Measurements from ENCODE around the gene TXNL4A. TPM values are rescaled to one million over a fixed set of nuclear protein-coding genes. Genes with fewer than 3 reads are reported as not detected.

The TXNL4A gene
- total and polyA plus RNA-seq, 2 donors (not counting 1 experiment from before 2014, with no cell fraction given) = 39.5 to 101 TPM

GRCh38 chr18:79979843-79980242, 8.5 kb downstream of the TXNL4A start:
- no peak for DNase-seq (ENCODE audit: low read depth in 2 of 2)
- Histone ChIP-seq H3K4me2 (ENCODE audit: extremely low read depth, insufficient read depth, low read length) (no peak overlapping the region), H3K9ac (ENCODE audit: insufficient read depth, low read length) (no peak overlapping the region), H2AFZ (ENCODE audit: low read length) (no peak overlapping the region), H3K27me3 (ENCODE audit: control insufficient read depth, insufficient read depth, low read length) (no peaks in the 10 kb centered on the region), H4K20me1 (ENCODE audit: control insufficient read depth, extremely low read depth, insufficient read depth, low read length) (no peaks in the 10 kb centered on the region), H3K4me1 (ENCODE audit: control insufficient read depth, extremely low read depth, insufficient read depth, low read length) (no peaks in the 10 kb centered on the region), H3K36me3 (ENCODE audit: control insufficient read depth, insufficient read depth, low read length) (peaks cover 10% of the 10 kb centered on the region), H3K79me2 (ENCODE audit: control insufficient read depth, insufficient read depth, low read length) (peaks cover 98% of the 10 kb centered on the region), H3K9me3 (ENCODE audit: control insufficient read depth, insufficient read depth, low read depth, low read length) (no peaks in the 10 kb centered on the region), H3K4me3 (replicated peaks in 1 of 4; ENCODE audit: control extremely low read depth in 1 of 4, insufficient read depth in 1 of 4, low read depth in 3 of 4, low read length in 4 of 4) (no peak overlapping the region), H3K27ac (ENCODE audit: insufficient read depth, low read length) (no peak overlapping the region)
- no peak for TF ChIP-seq CTCF (conservative IDR thresholded peaks at IDR 0.05 in 1 of 2, IDR thresholded peaks at IDR 0.05 in 1 of 2; ENCODE audit: low read depth in 1 of 2, low read length in 2 of 2)
- TF ChIP-seq EZH2 (IDR thresholded peaks at IDR 0.05; ENCODE audit: low read length, missing control alignments) = no peak

- Histone ChIP-seq H3K27ac (ENCODE audit: insufficient read depth, low read length) (no peak overlapping the region), H4K20me1 (ENCODE audit: control insufficient read depth, extremely low read depth, insufficient read depth, low read length) (no peaks in the 10 kb centered on the region), H3K4me2 (ENCODE audit: extremely low read depth, insufficient read depth, low read length) (no peak overlapping the region), H3K9ac (ENCODE audit: insufficient read depth, low read length) (no peak overlapping the region), H3K9me3 (ENCODE audit: control insufficient read depth, insufficient read depth, low read depth, low read length) (no peaks in the 10 kb centered on the region), H3K4me1 (ENCODE audit: control insufficient read depth, extremely low read depth, insufficient read depth, low read length) (no peaks in the 10 kb centered on the region), H3K27me3 (ENCODE audit: control insufficient read depth, insufficient read depth, low read length) (no peaks in the 10 kb centered on the region), H2AFZ (ENCODE audit: low read length) (no peak overlapping the region), H3K79me2 (ENCODE audit: control insufficient read depth, insufficient read depth, low read length) (peaks cover 70% of the 10 kb centered on the region), H3K36me3 (ENCODE audit: control insufficient read depth, insufficient read depth, low read length) (peaks cover 17% of the 10 kb centered on the region), H3K4me3 (replicated peaks in 1 of 4; ENCODE audit: control extremely low read depth in 1 of 4, insufficient read depth in 1 of 4, low read depth in 3 of 4, low read length in 4 of 4) (no peak overlapping the region)
- no peak for DNase-seq (ENCODE audit: low read depth in 2 of 2)
- no peak for TF ChIP-seq CTCF (conservative IDR thresholded peaks at IDR 0.05 in 1 of 2, IDR thresholded peaks at IDR 0.05 in 1 of 2; ENCODE audit: low read depth in 1 of 2, low read length in 2 of 2)
These were observed 12.2 kb downstream of the TXNL4A start for GRCh38 chr18:79975985-79976680.

- peaks cover 17% of the 10 kb centered on the region for H3K36me3 ChIP-seq (ENCODE audit: control insufficient read depth, insufficient read depth, low read length)
These were observed 13.3 kb downstream of the TXNL4A start for GRCh38 chr18:79975043-79975442.

More at GRCh38 chr18:79975043-79975442, 13.3 kb downstream of the TXNL4A start:
- Histone ChIP-seq H3K4me2 (ENCODE audit: extremely low read depth, insufficient read depth, low read length) (no peak overlapping the region), H3K27ac (ENCODE audit: insufficient read depth, low read length) (no peak overlapping the region), H3K9ac (ENCODE audit: insufficient read depth, low read length) (no peak overlapping the region), H3K4me1 (ENCODE audit: control insufficient read depth, extremely low read depth, insufficient read depth, low read length) (no peaks in the 10 kb centered on the region), H3K79me2 (ENCODE audit: control insufficient read depth, insufficient read depth, low read length) (peaks cover 59% of the 10 kb centered on the region), H4K20me1 (ENCODE audit: control insufficient read depth, extremely low read depth, insufficient read depth, low read length) (no peaks in the 10 kb centered on the region), H3K4me3 (replicated peaks in 1 of 4; ENCODE audit: control extremely low read depth in 1 of 4, insufficient read depth in 1 of 4, low read depth in 3 of 4, low read length in 4 of 4) (no peak overlapping the region), H3K9me3 (ENCODE audit: control insufficient read depth, insufficient read depth, low read depth, low read length) (no peaks in the 10 kb centered on the region), H3K27me3 (ENCODE audit: control insufficient read depth, insufficient read depth, low read length) (no peaks in the 10 kb centered on the region), H2AFZ (ENCODE audit: low read length) (no peak overlapping the region)
- no peak for DNase-seq (ENCODE audit: low read depth in 2 of 2)
- TF ChIP-seq EZH2 (IDR thresholded peaks at IDR 0.05; ENCODE audit: low read length, missing control alignments) = no peak
- TF ChIP-seq CTCF (conservative IDR thresholded peaks at IDR 0.05 in 1 of 2, IDR thresholded peaks at IDR 0.05 in 1 of 2; ENCODE audit: low read depth in 1 of 2, low read length in 2 of 2) = no peak

Measured in fibroblast of lung (primary cell).